ENCODE data around the gene ELAPOR1. TPM values are rescaled to one million over a fixed set of nuclear protein-coding genes. Genes with fewer than 3 reads are reported as not detected.

ELAPOR1 gene
- 0.64 and 0.70 TPM in 2 replicates for total RNA-seq
- long read RNA-seq, result 0 reads

DNA sequence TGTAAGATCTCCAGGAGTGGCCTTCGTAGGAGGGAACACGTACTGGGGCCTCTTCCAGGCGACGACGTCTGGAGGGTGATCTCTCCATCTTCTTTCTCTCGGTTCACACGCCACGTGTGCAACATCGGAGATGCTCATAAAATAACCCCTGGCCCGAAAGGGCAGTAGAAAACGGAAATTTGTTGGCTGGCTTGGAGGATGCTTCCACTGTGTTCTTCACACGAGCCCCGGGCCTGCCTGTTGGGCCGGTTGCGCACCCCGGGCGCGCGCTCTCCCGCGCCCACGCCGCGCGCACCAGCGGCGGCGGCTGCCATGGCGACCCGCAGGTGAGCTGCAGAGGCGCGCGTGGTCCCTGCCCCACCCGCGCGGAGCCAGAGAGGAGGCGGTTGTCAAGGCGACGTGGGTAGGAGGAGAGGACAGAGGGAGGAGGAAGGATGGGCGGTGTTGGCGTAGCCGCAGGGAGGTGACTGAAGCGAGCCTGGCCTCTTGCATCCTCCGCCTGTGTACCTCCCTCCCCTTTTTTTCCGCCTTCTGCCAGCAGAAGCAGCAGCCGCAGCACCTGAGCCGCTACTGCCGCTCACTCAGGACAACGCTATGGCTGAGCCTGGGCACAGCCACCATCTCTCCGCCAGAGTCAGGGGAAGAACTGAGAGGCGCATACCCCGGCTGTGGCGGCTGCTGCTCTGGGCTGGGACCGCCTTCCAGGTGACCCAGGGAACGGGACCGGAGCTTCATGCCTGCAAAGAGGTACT is at the start of gene ELAPOR1:
ELAPOR1 (plus strand) TSS at position 526 of the 752 bp plus-strand sequence; CDS start at position 595, 69 bp downstream.
- Mint-ChIP-seq H3K4me3 (peak within 1 kb of the TSS; percentile 82), H3K9me3 (no peaks in the 10 kb centered on the region), H3K36me3 (ENCODE audit: low read depth) (no peaks in the 10 kb centered on the region), H3K27me3 (ENCODE audit: low read depth) (peaks cover 80% of the 10 kb centered on the region), H3K4me1 (peaks cover 22% of the 10 kb centered on the region), H3K27ac (ENCODE audit: unreplicated experiment) (no peak within 1 kb of the TSS)
- peak; percentile 34 for DNase-seq (ENCODE audit: low read depth, low spot score)
- TF ChIP-seq CTCF (conservative IDR thresholded peaks at IDR 0.05), result no peak

DNA sequence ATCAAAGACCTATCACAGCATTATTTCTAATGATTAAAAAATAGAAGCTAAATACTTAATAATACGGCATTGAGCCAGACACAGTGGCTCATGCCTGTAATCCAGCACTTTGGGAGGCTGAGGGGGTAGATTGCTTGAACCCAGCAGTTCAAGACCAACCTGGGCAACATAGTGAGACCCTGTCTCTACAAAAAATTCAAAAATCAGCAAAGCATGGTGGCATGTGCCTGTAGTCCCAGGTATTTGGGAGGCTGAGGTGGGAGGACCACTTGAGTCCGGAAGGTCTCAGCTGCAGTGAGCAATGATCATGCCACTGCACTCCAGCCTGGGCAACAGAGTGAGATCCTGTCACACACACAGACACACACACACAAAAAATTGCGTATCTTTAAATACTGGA is 48.8 kb upstream of the ELAPOR1 start:
- TF ChIP-seq CTCF (conservative IDR thresholded peaks at IDR 0.05), result no peak
- no peaks in the 10 kb centered on the region for H3K27me3 Mint-ChIP-seq (ENCODE audit: low read depth)
- H3K4me1 Mint-ChIP-seq, result no peaks in the 10 kb centered on the region
- no peak for DNase-seq (ENCODE audit: low read depth, low spot score)
- no peaks in the 10 kb centered on the region for H3K9me3 Mint-ChIP-seq
- H3K4me3 Mint-ChIP-seq, result no peak overlapping the region
- no peak overlapping the region for H3K27ac Mint-ChIP-seq (ENCODE audit: unreplicated experiment)
- H3K36me3 Mint-ChIP-seq (ENCODE audit: low read depth), result peaks cover 2% of the 10 kb centered on the region

DNA sequence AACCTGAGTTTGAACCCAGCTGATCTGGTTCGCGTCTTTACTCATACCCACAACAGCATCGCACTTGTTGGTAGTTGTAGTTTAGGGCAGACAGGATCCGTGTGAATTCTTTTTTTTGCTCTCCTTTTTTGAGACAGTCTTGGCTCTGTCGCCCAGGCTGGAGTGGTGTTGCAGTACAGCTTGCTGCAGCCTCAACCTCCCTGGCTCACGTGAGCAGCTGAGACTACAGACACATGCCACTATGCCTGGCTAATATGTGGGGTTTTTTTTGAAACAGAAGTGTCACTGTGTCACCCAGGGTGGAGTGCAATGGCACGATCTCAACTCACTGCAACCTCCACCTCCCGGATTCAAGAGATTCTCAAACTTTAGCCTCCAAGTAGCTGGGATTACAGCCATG is 46.0 kb upstream of the ELAPOR1 start:
- Mint-ChIP-seq H3K27me3 (ENCODE audit: low read depth) (no peaks in the 10 kb centered on the region), H3K4me1 (no peaks in the 10 kb centered on the region), H3K36me3 (ENCODE audit: low read depth) (peaks cover 5% of the 10 kb centered on the region), H3K9me3 (no peaks in the 10 kb centered on the region), H3K27ac (ENCODE audit: unreplicated experiment) (peak overlapping the region; percentile 19), H3K4me3 (no peak overlapping the region)
- TF ChIP-seq CTCF (conservative IDR thresholded peaks at IDR 0.05), result no peak
- DNase-seq (ENCODE audit: low read depth, low spot score), result no peak

DNA sequence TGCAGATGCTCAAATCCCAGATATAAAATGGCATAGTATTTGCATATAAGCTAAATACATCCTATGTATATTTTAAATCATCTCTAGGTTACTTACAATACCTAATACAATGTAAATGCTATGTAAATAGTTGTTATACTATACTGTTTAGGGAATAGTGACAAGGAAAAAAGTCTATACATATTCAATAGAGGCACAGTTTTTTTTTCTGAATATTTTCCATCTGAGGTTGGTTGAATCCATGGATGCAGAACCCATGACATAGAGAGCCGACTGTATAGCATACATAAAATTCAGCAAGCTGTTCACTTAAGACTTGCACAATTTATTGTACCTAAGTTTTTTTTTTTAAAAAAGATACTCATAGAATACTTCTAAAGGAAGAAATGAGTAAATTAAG is 44.6 kb upstream of the ELAPOR1 start:
- Mint-ChIP-seq H3K4me3 (no peak overlapping the region), H3K9me3 (no peaks in the 10 kb centered on the region), H3K4me1 (peaks cover 2% of the 10 kb centered on the region), H3K36me3 (ENCODE audit: low read depth) (peaks cover 5% of the 10 kb centered on the region), H3K27me3 (ENCODE audit: low read depth) (no peaks in the 10 kb centered on the region), H3K27ac (ENCODE audit: unreplicated experiment) (no peak overlapping the region)
- DNase-seq (ENCODE audit: low read depth, low spot score), result no peak
- TF ChIP-seq CTCF (conservative IDR thresholded peaks at IDR 0.05), result no peak

- Mint-ChIP-seq H3K4me3 (peak within 1 kb of the TSS; percentile 95), H3K27me3 (ENCODE audit: low read depth) (no peaks in the 10 kb centered on the region), H3K4me1 (peaks cover 28% of the 10 kb centered on the region), H3K9me3 (peaks cover 3% of the 10 kb centered on the region), H3K36me3 (ENCODE audit: low read depth) (peaks cover 10% of the 10 kb centered on the region), H3K27ac (ENCODE audit: unreplicated experiment) (peak within 1 kb of the TSS; percentile 93)
- peak; percentile 83 for DNase-seq (ENCODE audit: low read depth, low spot score)
- TF ChIP-seq CTCF (conservative IDR thresholded peaks at IDR 0.05), result peak; percentile 43
Observed at GRCh38 chr1:109075531-109076490, 38.1 kb upstream of the ELAPOR1 start, which contains the start of gene TAF13. Gene TAF13 (minus strand): TSS chr1:109076003. CDS start chr1:109075947, 56 bp downstream.
